Stimulated activated CD8-positive, alpha-beta memory T cell treated with anti-CD3 and anti-CD28 coated beads, Interleukin-12 subunit alpha, Interleukin-12 subunit beta, amount 100 ng/mL, for 1 hour (primary cell): ENCODE measurements around the gene LCAT.
"Not testable (repeated sequence)": the region's sequence is repeated elsewhere in the genome, so short reads cannot be mapped to it uniquely, and the experiment has no call there.

Experiments
- DNase-seq: peaks from one replicate; pipeline ENCODE4 v3.0.0-alpha.2; 2020; ENCODE audit warnings: low read depth

The LCAT gene

DNA sequence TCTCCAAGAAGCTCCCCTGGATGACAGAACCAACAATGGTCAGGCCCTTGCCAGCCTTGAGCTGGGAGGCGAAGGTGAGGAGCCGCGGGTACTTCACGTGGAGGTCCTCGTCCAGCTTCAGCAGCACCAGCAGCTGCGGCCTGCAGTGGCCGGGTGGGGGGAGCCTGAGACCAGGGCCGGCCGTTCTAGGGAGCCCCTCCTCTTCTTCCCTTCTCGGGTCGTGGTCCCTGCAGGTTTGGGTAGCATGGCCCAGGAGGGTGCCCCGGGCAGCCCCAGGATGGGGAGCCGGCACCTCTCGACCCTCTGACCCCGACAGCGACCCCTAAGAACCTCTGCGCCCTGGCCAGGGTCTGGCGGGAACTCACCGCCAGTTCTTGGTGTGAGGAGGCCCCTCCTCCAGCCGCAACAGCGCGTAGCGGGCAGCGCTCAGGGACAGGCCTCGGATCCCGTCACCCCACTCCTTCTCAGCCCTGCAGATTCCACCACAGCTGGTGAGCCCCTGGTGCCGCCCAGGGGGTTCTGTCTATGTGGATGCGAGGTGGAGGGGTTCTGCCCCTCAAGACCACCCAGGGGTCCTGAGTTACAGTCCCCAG is 3.1 kb upstream of the LCAT start:
- DNase-seq = no peak

DNA sequence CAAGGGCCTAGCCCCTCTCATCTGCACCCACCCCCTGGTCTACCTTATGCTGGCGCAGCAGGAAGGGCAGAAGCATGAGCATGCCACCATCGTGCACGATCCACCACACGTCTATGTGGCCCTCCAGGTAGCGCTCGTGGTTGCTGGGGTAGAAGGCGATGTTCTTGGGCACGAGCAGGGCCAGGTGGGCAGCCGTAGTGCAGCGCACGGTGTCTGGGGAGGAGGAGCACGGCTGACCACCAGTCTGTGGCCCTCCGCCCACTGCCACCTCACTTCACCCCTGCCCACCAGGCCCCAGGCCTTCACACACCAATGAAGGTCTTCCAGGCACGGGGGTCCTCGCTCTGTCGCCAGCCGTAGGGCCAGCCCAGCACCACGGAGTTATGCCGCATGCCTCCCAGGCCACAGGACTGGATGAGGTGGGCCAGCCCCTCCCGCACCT is 2.2 kb upstream of the LCAT start:
- no peak for DNase-seq

DNA sequence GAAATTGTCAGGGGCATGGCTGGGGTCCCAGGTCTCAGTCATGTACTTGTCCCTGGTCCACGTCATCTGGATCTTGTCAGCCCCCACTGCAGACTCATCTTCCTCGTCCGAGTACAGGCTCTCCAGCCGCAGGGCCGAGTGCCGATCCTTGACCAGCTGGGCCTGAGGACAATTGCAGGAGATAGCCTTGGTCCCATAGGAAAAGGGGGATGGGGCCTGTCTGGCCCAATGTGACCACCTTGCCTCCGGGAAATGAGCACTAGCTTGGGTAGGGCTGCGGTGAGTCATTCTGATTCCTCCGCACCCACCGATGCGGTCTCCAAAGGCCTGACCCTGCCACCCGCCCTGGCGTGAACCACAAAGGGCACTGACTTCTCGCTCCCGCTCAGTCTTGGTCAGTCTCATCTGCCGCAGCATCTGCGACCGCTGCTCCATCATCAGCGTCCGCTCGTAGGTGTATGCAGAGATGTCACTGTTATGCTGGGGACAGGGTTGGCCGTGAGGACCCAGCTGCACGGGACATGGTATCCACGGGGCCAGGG is 1.5 kb upstream of the LCAT start:
- no peak for DNase-seq

- DNase-seq = no peak
Observed at GRCh38 chr16:67944690-67945391, 921 bp upstream of the LCAT start.

- no peak for DNase-seq
Observed at GRCh38 chr16:67943256-67943618, 683 bp downstream of the LCAT start.

DNA sequence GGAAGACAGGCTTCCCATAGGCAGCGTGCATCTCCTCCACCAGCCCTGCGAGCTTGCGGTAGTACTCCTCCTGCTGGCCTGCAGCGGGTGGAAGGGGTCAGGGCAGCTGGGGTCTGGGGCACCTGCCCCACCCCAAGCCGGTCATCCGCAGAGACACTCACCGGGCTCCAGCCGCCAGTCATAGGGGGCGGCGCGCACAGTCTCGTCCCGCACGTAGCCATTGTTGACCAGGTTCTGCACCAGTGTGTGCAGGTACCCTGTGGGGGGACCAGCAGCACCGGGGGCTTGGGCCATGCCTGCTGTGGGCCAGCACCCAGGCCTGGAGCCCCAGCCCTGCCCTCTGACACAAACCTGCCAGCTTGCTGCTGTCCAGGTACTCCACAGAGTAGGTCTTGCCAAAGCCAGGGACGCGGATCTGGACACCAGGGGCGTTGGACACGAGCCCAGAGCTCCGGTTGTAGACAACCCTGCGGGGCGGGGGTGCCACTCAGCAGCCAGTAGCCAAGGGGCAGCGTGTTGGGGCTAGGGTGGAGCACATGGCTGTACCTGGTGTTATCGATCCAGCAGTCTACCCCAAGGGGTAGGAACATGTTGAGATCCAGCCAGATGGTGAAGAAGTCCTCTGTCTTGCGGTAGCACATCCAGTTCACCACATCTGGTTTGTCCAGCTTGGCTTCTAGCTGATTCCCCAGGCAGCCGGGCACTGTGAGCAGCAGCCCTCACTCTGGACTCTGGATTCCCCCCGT is 1.2 kb downstream of the LCAT start:
- no peak for DNase-seq

- DNase-seq = no peak
Observed at GRCh38 chr16:67942200-67942509, 1.8 kb downstream of the LCAT start.

GRCh38 chr16:67941469-67942199 is 2.3 kb downstream of the LCAT start:
- no peak for DNase-seq

DNA sequence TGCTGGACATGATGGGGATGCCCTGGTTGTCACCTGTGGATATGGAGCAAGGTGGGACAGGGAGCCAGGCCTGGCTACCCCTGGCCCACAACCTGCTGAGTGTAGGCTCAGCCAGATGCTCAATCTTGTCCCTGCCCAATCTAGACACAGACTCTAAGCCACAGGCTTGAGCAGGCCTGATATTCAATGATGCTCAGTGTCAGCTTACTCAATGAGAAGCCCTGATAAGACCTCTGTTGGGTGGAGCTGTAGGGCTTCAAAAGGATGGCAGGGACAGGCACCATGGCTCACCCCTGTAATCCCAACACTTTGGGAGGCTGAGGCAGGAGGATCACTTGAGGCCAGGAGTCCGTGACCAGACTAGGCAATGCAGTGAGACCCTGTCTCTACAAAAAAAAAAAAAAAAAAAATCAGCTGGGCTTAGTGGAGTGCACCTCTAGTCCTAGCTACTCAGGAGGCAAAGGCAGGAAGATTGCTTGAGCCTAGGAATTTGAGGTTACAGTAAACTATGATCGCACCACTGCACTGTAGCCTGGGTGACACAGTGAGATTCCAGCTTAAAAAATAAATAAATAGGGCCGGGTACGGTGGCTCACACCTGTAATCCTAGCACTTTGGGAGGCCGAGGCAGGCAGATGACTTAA is 3.4 kb downstream of the LCAT start:
- no peak for DNase-seq

DNA sequence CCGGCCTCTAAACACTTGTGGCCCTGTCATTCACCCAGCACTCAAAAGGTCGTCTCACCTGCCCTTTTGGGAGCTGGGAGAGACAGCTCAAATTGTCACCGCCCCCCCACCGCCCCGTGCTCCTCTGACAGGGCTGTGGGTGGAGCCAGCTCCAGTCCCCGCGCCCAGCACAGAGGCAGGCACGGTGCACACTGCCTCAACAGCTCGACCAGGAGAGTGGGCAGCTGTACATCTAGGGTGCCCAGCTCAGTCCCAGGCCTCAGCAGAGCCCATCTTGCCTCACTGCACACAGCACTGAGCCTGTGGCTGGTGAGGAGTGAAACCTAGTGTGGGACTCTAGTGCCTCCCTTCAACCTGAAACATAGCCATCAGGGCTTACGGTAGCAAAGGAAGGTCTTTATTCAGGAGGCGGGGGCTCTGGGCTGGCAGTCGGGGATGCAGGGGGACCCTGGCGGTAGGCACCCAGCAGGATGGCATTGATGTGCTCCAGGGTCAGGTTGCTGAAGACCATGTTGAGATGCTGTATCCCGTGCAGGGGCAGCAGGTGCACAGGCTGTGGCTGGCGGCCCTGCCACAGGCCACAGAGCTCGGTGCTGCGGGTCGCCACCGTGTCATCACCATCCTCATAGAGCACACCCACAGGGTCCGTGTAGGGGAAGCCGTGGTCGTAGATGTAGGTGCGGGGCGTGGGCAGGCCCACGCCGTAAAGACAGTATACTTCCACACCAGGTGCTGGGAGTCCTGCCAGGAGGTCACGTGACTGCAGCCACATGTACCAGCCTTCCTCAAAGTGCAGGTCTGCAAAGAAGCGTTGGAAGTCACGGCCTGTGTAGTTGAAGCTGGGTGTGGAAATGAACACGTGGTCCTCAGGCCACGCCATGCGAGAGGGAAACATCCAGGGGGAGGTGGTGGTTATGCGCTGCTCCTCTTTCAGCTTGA is 4.1 kb downstream of the LCAT start:
- no peak for DNase-seq

DNA sequence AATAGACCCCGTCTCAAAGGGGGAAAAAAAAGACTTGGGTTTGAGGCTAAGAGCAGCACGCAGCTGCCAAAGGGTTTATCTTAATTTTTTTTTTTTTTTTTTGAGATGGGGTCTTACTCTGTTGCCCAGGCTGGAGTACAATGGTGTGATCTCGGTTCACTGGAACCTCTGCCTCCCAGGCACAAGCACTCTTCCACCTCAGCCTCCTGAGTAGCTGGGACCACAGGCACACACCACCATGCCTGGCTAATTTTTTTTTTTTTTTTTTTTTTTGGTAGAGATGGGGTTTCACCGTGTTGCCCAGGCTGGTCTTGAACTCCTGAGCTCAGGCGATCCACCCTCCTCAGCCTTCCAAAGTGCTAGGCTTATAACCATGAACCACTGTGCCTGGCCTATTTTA is 6.2 kb downstream of the LCAT start:
- DNase-seq = not testable (repeated sequence)

DNA sequence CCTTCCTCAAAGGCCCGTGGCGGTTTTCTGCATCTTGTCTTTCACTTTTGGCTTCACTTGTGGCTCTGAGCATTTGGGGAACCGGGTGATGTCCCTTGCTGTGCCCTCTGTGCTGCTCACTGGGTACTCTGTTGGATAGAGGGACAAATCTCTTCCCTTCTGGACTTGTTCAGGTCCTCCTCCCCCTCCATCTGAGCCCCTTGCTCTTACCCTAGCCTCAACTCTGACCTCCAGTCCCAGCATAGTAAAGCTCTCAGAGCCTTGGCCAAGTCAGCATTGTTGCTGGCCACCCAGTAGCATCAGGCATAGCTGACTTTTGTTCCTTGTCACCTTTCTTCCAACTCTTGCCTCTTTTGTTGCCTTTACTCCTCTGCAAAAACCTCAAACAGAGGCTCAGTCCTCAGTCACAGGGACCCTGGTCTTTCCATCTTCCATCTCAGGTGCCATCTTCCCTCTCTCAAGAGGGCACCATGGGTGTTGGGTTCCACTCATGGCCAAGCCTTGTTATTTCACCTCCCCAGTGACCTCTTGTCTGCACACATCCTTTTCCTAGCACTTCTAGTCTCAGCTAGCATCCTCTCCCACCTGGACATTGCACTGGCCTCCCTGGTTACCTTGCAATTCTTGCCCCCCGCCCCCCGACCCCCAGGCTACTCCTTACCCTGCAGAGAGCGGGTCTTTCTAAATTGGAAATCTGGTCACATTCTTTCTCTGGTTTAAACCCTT is 6.9 kb downstream of the LCAT start:
- DNase-seq = peak; percentile 61

GRCh38 chr16:67936124-67936879 is 7.6 kb downstream of the LCAT start, which contains the start of gene PSMB10:
Gene PSMB10 (minus strand): TSS chr16:67936850. CDS start chr16:67936749, 101 bp downstream.
- DNase-seq = peak; percentile 19

- DNase-seq = peak; percentile 86
Observed at GRCh38 chr16:67935402-67936123, 8.4 kb downstream of the LCAT start.

DNA sequence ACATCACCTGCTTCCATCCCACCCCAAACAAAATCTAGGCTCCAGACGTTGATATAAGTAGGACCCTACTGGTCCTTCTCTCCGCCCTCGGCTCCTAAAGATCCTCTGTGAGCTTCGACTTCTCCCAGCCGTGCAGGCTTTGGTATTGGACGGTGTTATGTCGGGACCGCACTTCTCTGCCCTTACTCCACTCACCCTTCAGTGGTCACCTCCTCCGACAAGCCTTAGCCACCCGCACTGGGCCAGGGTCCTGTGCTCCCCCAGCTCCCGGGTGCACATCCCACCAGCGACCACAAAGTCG is 8.9 kb downstream of the LCAT start:
- DNase-seq = no peak

DNA sequence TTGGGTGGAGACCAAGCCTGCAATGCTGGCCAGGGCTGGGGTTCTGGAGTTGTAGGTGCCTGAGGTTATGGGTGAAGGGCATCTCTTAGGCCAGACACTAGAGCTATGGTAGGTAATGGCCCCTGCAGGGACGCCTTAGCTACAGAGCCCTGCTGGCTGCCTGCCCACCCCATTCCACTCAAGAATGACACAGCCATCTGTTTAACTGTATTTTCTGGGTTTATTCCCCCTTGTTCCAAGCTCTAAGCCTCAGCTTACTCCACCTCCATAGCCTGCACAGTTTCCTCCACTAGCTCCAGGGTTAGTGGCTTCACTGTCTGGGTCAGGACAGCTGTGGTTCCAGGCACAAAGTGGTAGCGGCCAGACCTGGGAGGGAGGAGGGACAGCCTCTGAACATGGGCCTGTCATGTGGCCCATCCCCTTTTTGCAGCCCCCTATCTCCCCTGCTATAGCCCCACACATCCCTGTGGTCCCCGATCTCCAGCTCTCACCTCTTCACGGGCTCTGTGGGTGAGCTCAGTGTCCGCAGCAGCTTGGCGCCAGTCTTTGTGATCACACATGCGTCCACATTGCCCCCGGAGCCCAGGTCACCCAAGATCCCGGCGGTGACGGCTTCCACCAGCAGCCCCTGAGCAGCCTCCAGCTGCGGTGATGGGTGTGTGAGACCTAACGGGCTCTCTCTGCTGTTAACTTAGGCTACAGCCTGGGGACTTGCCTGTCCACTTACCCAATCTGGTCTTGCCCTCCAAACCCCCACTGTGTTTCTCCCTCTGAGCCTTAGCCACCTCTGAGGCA is 9.4 kb downstream of the LCAT start:
- no peak for DNase-seq

- DNase-seq = no peak
Observed at GRCh38 chr16:67933805-67934204, 10.1 kb downstream of the LCAT start.

- no peak for DNase-seq
Observed at GRCh38 chr16:67932462-67932840, 11.5 kb downstream of the LCAT start.
